DOHH2 (cell line): ENCODE results near the gene CIB1.
A peak's percentile ranks its signal among the peaks of the same experiment; 100 is the strongest.

Source experiments
- H3F3A ChIP-seq: fragments of 200-600 bp; sonication (generic), shearing (Covaris generic); 2 replicates; pipeline ENCODE4 v1.6.0; 2016; ENCODE audit warnings: antibody characterized with exemption, mild to moderate bottlenecking; ENCODE audit not compliant: control insufficient read depth, insufficient read depth
- H3K27ac ChIP-seq: fragments of 200-600 bp; sonication (generic); 2 replicates; pipeline ENCODE4 v1.5.1; 2014; ENCODE audit warnings: low read depth, mild to moderate bottlenecking, low read length, moderate library complexity
- H3K27me3 ChIP-seq: fragments of 200-600 bp; sonication (generic); 2 replicates; pipeline ENCODE4 v1.6.1; 2014; ENCODE audit warnings: mild to moderate bottlenecking, low read length, mixed read lengths; ENCODE audit not compliant: control insufficient read depth
- H3K36me3 ChIP-seq: fragments of 200-600 bp; sonication (generic); 2 replicates; pipeline ENCODE4 v1.6.1; 2014; ENCODE audit warnings: mild to moderate bottlenecking, low read length, moderate library complexity, mixed read lengths; ENCODE audit not compliant: control insufficient read depth
- H3K4me1 ChIP-seq: fragments of 200-600 bp; sonication (generic); 2 replicates; pipeline ENCODE4 v1.6.1; 2014; ENCODE audit warnings: mild to moderate bottlenecking, low read length, mixed read lengths; ENCODE audit not compliant: control insufficient read depth
- H3K4me2 ChIP-seq: fragments of 200-600 bp; sonication (generic); 2 replicates; pipeline ENCODE4 v1.6.0; 2014; ENCODE audit warnings: mild to moderate bottlenecking, low read length, moderate library complexity
- H3K4me3 ChIP-seq: fragments of 200-600 bp; sonication (generic); 2 replicates; pipeline ENCODE4 v1.5.1; 2014; ENCODE audit warnings: mild to moderate bottlenecking, low read length, mixed read lengths
- H3K79me2 ChIP-seq: fragments of 200-600 bp; sonication (generic); 2 replicates; pipeline ENCODE4 v1.6.1; 2014; ENCODE audit warnings: mild to moderate bottlenecking, low read length, mixed read lengths; ENCODE audit not compliant: control insufficient read depth
- H3K9me2 ChIP-seq: fragments of 200-600 bp; sonication (generic); replicated peaks from 2 replicates; pipeline ENCODE4 v1.6.1; 2014; ENCODE audit warnings: mild to moderate bottlenecking, low read length, mixed read lengths; ENCODE audit not compliant: control insufficient read depth
- H3K9me3 ChIP-seq: fragments of 200-600 bp; sonication (generic); 2 replicates; pipeline ENCODE4 v1.6.1; 2014; ENCODE audit warnings: antibody characterized with exemption, low read length, mixed read lengths; ENCODE audit not compliant: control insufficient read depth, insufficient read depth
- H4K20me1 ChIP-seq: fragments of 200-600 bp; sonication (generic); 2 replicates; pipeline ENCODE4 v1.6.0; 2014; ENCODE audit warnings: low read depth, mild to moderate bottlenecking, antibody characterized with exemption, low read length, moderate library complexity; ENCODE audit not compliant: control insufficient read depth, insufficient read depth
- CTCF ChIP-seq: fragments of 200-600 bp; sonication (generic); IDR thresholded peaks from one replicate; pipeline ENCODE4 v1.5.1; 2014; ENCODE audit warnings: antibody characterized with exemption, mild to moderate bottlenecking, low read depth, low read length; ENCODE audit not compliant: poor library complexity, severe bottlenecking
- EZH2phosphoT487 ChIP-seq: fragments of 200-600 bp; sonication (generic); IDR thresholded peaks from 2 replicates; pipeline ENCODE4 v1.6.1; 2017; ENCODE audit warnings: borderline replicate concordance, mild to moderate bottlenecking, antibody characterized with exemption, low read length, moderate library complexity, mixed read lengths

Gene CIB1

GRCh38 chr15:90187257-90187868 lies 46.4 kb downstream of the CIB1 start:
- Histone ChIP-seq H3K27ac (no peak overlapping the region), H3F3A (peaks cover 22% of the 10 kb centered on the region)

GRCh38 chr15:90184786-90185704 lies 48.7 kb downstream of the CIB1 start:
- Histone ChIP-seq H3K4me1 (peaks cover 52% of the 10 kb centered on the region), H3K4me3 (peak overlapping the region; percentile 86), H3K36me3 (no peaks in the 10 kb centered on the region), H3K9me3 (no peaks in the 10 kb centered on the region), H3K4me2 (peak overlapping the region; percentile 93), H3K79me2 (no peaks in the 10 kb centered on the region), H3F3A (peaks cover 28% of the 10 kb centered on the region), H4K20me1 (no peaks in the 10 kb centered on the region), H3K9me2 (no peaks in the 10 kb centered on the region), H3K27ac (no peak overlapping the region), H3K27me3 (peaks cover 5% of the 10 kb centered on the region; the same call in 1 of the 2 replicates)
- no peak for TF ChIP-seq CTCF
- TF ChIP-seq EZH2phosphoT487: no peak

More at GRCh38 chr15:90187257-90187868, 46.4 kb downstream of the CIB1 start:
- peaks cover 72% of the 10 kb centered on the region for H3K4me1 ChIP-seq
- no peak overlapping the region for H3K4me2 ChIP-seq
- no peaks in the 10 kb centered on the region for H4K20me1 ChIP-seq
- H3K27me3 ChIP-seq: 0 out of 2 replicates have a peak, but pooled peaks cover 3% of the 10 kb centered on the region
- no peak overlapping the region for H3K4me3 ChIP-seq
- H3K36me3 ChIP-seq: no peaks in the 10 kb centered on the region
- no peaks in the 10 kb centered on the region; the same call in 1 of the 2 replicates for H3K79me2 ChIP-seq
- no peak for TF ChIP-seq CTCF
- TF ChIP-seq EZH2phosphoT487: no peak
- H3K9me2 ChIP-seq: no peaks in the 10 kb centered on the region
- H3K9me3 ChIP-seq: no peaks in the 10 kb centered on the region

GRCh38 chr15:90184119-90184785 lies 49.5 kb downstream of the CIB1 start:
- no peak overlapping the region for H3K27ac ChIP-seq
- peaks cover 44% of the 10 kb centered on the region for H3K4me1 ChIP-seq
- peak overlapping the region; percentile 93 for H3K4me2 ChIP-seq
- H3K79me2 ChIP-seq: no peaks in the 10 kb centered on the region
- no peaks in the 10 kb centered on the region for H3K36me3 ChIP-seq
- TF ChIP-seq EZH2phosphoT487 (no peak), CTCF (no peak)
- H3K4me3 ChIP-seq: peak overlapping the region; percentile 86
- H4K20me1 ChIP-seq: no peaks in the 10 kb centered on the region
- no peaks in the 10 kb centered on the region for H3K9me2 ChIP-seq
- H3K9me3 ChIP-seq: no peaks in the 10 kb centered on the region
- peaks cover 23% of the 10 kb centered on the region for H3F3A ChIP-seq
- peaks cover 5% of the 10 kb centered on the region; the same call in 1 of the 2 replicates for H3K27me3 ChIP-seq
